SK-N-SH (cell line): ENCODE measurements around the gene SCN11A. TPM values are rescaled to one million over a fixed set of nuclear protein-coding genes. Genes with fewer than 3 reads are reported as not detected.

Experiments used
- CTCF ChIA-PET: fragments of 300-600, 350-600 bp; formaldehyde crosslinking; extraction: SDS; loops from one replicate; lab custom pipeline; 2021; lab: Yijun Ruan, JAX
- POLR2A ChIA-PET: fragments of 350-600 bp; sonication (Branson Sonifier 250); formaldehyde crosslinking; extraction: SDS; loops from one replicate; lab custom pipeline; 2020; ENCODE audit warnings: antibody characterized with exemption, inconsistent platforms; lab: Yijun Ruan, JAX
- DNase-seq: peaks from one replicate; pipeline ENCODE4 v3.0.0; 2012
- H2AFZ ChIP-seq: fragments of 200-600 bp; sonication (generic); 2 replicates; pipeline ENCODE4 v1.8.1; 2016; ENCODE audit warnings: antibody characterized with exemption, mild to moderate bottlenecking, low read depth
- H3F3A ChIP-seq: fragments of 200-600 bp; sonication (generic); replicated peaks from 2 replicates; pipeline ENCODE3; 2016; ENCODE audit warnings: antibody characterized with exemption, mild to moderate bottlenecking; ENCODE audit not compliant: insufficient read depth
- H3K27ac ChIP-seq, 2 experiments: fragments of 200-500 bp in 1 of 2; fragments of 200-600 bp in 1 of 2; sonication (Bioruptor generic) in 1 of 2; sonication (generic), shearing (Covaris generic) in 1 of 2; 2 replicates each; pipeline versions ENCODE4 v1.5.1 to v1.6.1; 2014 to 2016; ENCODE audit warnings: low read depth in 2 of 2, inconsistent platforms in 1 of 2, low read length in 1 of 2, mild to moderate bottlenecking in 1 of 2, mixed read lengths in 1 of 2
- H3K27me3 ChIP-seq: fragments of 200-600 bp; sonication (generic), shearing (Covaris generic); 2 replicates; pipeline ENCODE4 v1.6.1; 2016; ENCODE audit warnings: mixed run types; ENCODE audit not compliant: insufficient read depth
- H3K36me3 ChIP-seq, 2 experiments: fragments of 200-500 bp in 1 of 2; fragments of 200-600 bp in 1 of 2; sonication (Bioruptor generic) in 1 of 2; sonication (generic) in 1 of 2; replicated peaks in 1 of 2; 2 replicates each; pipeline versions ENCODE3 to v1.5.1; 2014 to 2016; ENCODE audit warnings: low read length in 1 of 2, mild to moderate bottlenecking in 1 of 2; ENCODE audit not compliant: insufficient read depth in 2 of 2, control insufficient read depth in 1 of 2
- H3K4me1 ChIP-seq, 2 experiments: fragments of 200-500 bp in 1 of 2; fragments of 200-600 bp in 1 of 2; sonication (Bioruptor generic) in 1 of 2; sonication (generic), shearing (Covaris generic) in 1 of 2; 2 replicates each; pipeline versions ENCODE4 v1.5.1 to v1.6.1; 2014 to 2016; ENCODE audit warnings: low read depth in 1 of 2, low read length in 1 of 2, mixed run types in 1 of 2; ENCODE audit not compliant: insufficient read depth in 2 of 2, control insufficient read depth in 1 of 2
- H3K4me2 ChIP-seq: fragments of 200-600 bp; sonication (generic), shearing (Covaris generic); 2 replicates; pipeline ENCODE4 v1.6.1; 2017; ENCODE audit warnings: mixed run types
- H3K4me3 ChIP-seq, 2 experiments: fragments of 200-500 bp in 1 of 2; fragments of 200-600 bp in 1 of 2; sonication (Bioruptor generic) in 1 of 2; sonication (generic), shearing (Covaris generic) in 1 of 2; 2 replicates each; pipeline versions ENCODE4 v1.5.1 to v1.8.1; 2014 to 2016; ENCODE audit warnings: low read depth in 2 of 2, inconsistent platforms in 1 of 2, low read length in 1 of 2, mild to moderate bottlenecking in 1 of 2, mixed read lengths in 1 of 2, moderate library complexity in 1 of 2
- H3K79me2 ChIP-seq: fragments of 200-600 bp; sonication (generic); 2 replicates; pipeline ENCODE4 v1.8.1; 2017; ENCODE audit warnings: mild to moderate bottlenecking; ENCODE audit not compliant: insufficient read depth
- H3K9ac ChIP-seq: fragments of 200-600 bp; sonication (generic); 2 replicates; pipeline ENCODE4 v1.6.1; 2017; ENCODE audit warnings: mixed run types
- H3K9me2 ChIP-seq: fragments of 200-600 bp; sonication (generic); 2 replicates; pipeline ENCODE4 v1.6.1; 2017; ENCODE audit warnings: mixed run types
- H3K9me3 ChIP-seq: fragments of 200-600 bp; sonication (generic); 2 replicates; pipeline ENCODE4 v1.6.1; 2017; ENCODE audit warnings: mixed run types, mild to moderate bottlenecking, moderate library complexity
- H4K20me1 ChIP-seq: fragments of 200-600 bp; sonication (generic); 2 replicates; pipeline ENCODE4 v1.6.1; 2017; ENCODE audit warnings: mild to moderate bottlenecking, mixed run types; ENCODE audit not compliant: insufficient read depth
- CHD2 ChIP-seq: fragments of 150-350 bp; IDR thresholded peaks from 2 replicates; pipeline ENCODE4 v1.6.1; 2018; ENCODE audit warnings: low read length; ENCODE audit not compliant: partially characterized antibody
- EP300 ChIP-seq, 2 experiments: IDR thresholded peaks; 2 replicates each; pipeline versions ENCODE4 v1.4.0 to v1.6.1; 2012; ENCODE audit warnings: borderline replicate concordance in 1 of 2, low read depth in 1 of 2, low read length in 1 of 2
- FOSL2 ChIP-seq: IDR thresholded peaks from 2 replicates; pipeline ENCODE4 v1.4.0; 2012; ENCODE audit warnings: low read depth, mild to moderate bottlenecking, moderate library complexity, borderline replicate concordance
- FOXJ3 ChIP-seq: sonication (generic); formaldehyde crosslinking; IDR thresholded peaks from 2 replicates; pipeline ENCODE4 v1.5.1; 2020; ENCODE audit warnings: mild to moderate bottlenecking, missing genetic modification reagents
- GATA2 ChIP-seq: sonication (generic); formaldehyde crosslinking; IDR thresholded peaks from 2 replicates; pipeline ENCODE4 v1.5.0; 2020; ENCODE audit warnings: mild to moderate bottlenecking, missing genetic modification reagents
- MEF2A ChIP-seq: IDR thresholded peaks from 2 replicates; pipeline ENCODE4 v1.4.0; 2012; ENCODE audit warnings: low read depth, borderline replicate concordance
- MXI1 ChIP-seq: IDR thresholded peaks from 2 replicates; pipeline ENCODE4 v1.6.1; 2012; ENCODE audit warnings: mild to moderate bottlenecking, low read depth, low read length, improper control_type of control experiment
- POLR2AphosphoS5 ChIP-seq: IDR thresholded peaks from 2 replicates; pipeline ENCODE4 v1.6.1; 2012; ENCODE audit warnings: low read depth, low read length
- SIN3A ChIP-seq: IDR thresholded peaks from 2 replicates; pipeline ENCODE4 v1.6.1; 2012; ENCODE audit warnings: low read depth, mild to moderate bottlenecking, low read length, moderate library complexity, borderline replicate concordance
- TEAD4 ChIP-seq: IDR thresholded peaks from 2 replicates; pipeline ENCODE4 v1.4.0; 2012; ENCODE audit warnings: mild to moderate bottlenecking, borderline replicate concordance; ENCODE audit not compliant: insufficient read depth
- YY1 ChIP-seq: IDR thresholded peaks from 2 replicates; pipeline ENCODE4 v1.4.0; 2012; ENCODE audit warnings: low read depth, mild to moderate bottlenecking
- WGBS: methylation state at CpG from one replicate; pipeline ENCODE4 v1.1.6; 2017; ENCODE audit warnings: low lambda C conversion rate; 5-methylcytosine and 5-hydroxymethylcytosine counted together
- polyA plus RNA-seq, 3 experiments: library from polyadenylated mRNA; depleted of rRNA; stranded (reverse); fragments of >200 nt; gene quantifications; 2 replicates each; pipeline ENCODE4 v1.2.3, GENCODE V29; 2012
- TF ChIP-seq, protein P1 (sequence below): IDR thresholded peaks from 2 replicates; pipeline ENCODE4 v1.4.0; 2012; ENCODE audit warnings: low read depth, borderline replicate concordance
- TF ChIP-seq, protein P2 (sequence below): IDR thresholded peaks from 2 replicates; pipeline ENCODE4; 2012
- TF ChIP-seq, protein P3 (sequence below): IDR thresholded peaks from 2 replicates; pipeline ENCODE4 v1.6.1; 2012; ENCODE audit warnings: mild to moderate bottlenecking, low read depth, low read length, moderate library complexity
- TF ChIP-seq, protein P4 (sequence below): fragments of 150-350 bp; IDR thresholded peaks from 2 replicates; pipeline ENCODE4 v1.6.1; 2017; ENCODE audit warnings: antibody characterized with exemption, low read length, low read depth, borderline replicate concordance
- TF ChIP-seq, protein P5 (sequence below): IDR thresholded peaks from 2 replicates; pipeline ENCODE4 v1.4.0; 2012; ENCODE audit warnings: low read depth, borderline replicate concordance

SCN11A gene
- polyA plus RNA-seq, 1 of the 3 experiments (the other 2 are of a cell fraction) = 0.02 TPM

DNA sequence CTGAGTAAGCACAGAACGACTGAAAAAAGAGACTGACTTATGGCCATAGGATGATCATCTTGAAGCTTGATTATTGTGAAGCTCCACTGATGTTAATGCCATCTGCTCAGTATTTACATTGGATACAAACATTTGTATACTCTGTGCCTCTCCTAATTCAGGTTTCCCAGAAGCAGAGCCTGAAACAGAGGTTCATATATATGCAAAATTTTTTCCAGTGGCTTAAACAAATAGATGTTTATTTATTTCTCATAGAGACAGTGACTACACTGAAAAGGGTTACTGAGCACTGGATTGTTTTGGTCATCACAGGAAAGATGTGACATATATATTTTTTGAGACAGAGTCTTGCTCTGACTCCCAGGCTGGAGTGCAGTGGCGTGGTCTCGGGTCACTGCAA, 36.3 kb downstream of the SCN11A start:
- POLR2A ChIA-PET = no interaction called here
- no peaks in the 10 kb centered on the region for H3K9me3 ChIP-seq
- H4K20me1 ChIP-seq = no peaks in the 10 kb centered on the region
- no peak overlapping the region for H3K27ac ChIP-seq
- H3K79me2 ChIP-seq = no peaks in the 10 kb centered on the region
- no peak for DNase-seq
- H3K4me3 ChIP-seq = no peak overlapping the region
- 55% methylated on average over 3 of the region's 3 CpGs for WGBS
- H3K9ac ChIP-seq = no peak overlapping the region
- H3K4me1 ChIP-seq = no peaks in the 10 kb centered on the region
- no peak overlapping the region for H2AFZ ChIP-seq
- no peaks in the 10 kb centered on the region for H3K36me3 ChIP-seq
- no peaks in the 10 kb centered on the region for H3F3A ChIP-seq
- CTCF ChIA-PET = interaction anchor here (1.2 to 2.3 kb wide), 2 partner anchors 15 to 330 kb away, joined by 3 to 12 read pairs; no protein-coding TSS in a partner anchor
- no peaks in the 10 kb centered on the region; the same call in 1 of the 2 replicates for H3K27me3 ChIP-seq
- no peak overlapping the region for H3K4me2 ChIP-seq
- H3K9me2 ChIP-seq = no peaks in the 10 kb centered on the region
- TF ChIP-seq, protein P1, sequence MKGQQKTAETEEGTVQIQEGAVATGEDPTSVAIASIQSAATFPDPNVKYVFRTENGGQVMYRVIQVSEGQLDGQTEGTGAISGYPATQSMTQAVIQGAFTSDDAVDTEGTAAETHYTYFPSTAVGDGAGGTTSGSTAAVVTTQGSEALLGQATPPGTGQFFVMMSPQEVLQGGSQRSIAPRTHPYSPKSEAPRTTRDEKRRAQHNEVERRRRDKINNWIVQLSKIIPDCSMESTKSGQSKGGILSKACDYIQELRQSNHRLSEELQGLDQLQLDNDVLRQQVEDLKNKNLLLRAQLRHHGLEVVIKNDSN = no peak
- TF ChIP-seq SIN3A (no peak), GATA2 (CRISPR knock-in tag) (no peak), YY1 (no peak), FOSL2 (no peak), POLR2AphosphoS5 (no peak), TEAD4 (no peak), CHD2 (no peak), MEF2A (no peak), MXI1 (no peak)
- TF ChIP-seq, protein P2, sequence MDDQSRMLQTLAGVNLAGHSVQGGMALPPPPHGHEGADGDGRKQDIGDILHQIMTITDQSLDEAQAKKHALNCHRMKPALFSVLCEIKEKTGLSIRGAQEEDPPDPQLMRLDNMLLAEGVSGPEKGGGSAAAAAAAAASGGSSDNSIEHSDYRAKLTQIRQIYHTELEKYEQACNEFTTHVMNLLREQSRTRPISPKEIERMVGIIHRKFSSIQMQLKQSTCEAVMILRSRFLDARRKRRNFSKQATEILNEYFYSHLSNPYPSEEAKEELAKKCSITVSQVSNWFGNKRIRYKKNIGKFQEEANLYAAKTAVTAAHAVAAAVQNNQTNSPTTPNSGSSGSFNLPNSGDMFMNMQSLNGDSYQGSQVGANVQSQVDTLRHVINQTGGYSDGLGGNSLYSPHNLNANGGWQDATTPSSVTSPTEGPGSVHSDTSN = no peak

DNA sequence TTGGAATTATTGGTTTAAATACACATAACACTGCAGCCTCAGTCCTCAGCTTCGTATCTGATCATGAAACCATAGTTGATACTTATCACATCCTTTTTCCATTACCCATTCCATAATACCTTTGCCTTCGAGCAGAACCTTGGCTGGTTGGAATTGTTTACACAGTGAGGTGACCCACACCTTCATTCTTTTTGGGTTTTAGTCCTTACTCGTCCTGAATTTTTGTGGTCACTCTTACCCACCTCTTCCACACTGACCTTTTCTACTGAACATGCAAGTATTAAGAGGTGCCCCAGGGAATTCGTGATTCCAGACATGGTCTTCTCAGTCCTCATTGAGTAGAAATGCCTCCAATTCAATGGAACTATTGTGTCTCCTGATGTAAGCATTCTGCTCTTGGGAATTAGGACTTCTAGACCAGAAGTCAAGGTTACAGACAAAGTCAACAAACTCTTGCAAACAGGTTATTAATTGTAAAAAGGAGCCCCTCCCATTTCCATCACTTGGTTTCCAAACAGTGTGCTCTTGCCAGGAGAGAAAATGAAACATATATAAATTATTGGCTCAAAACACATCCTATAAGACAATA, 37.7 kb downstream of the SCN11A start:
- no peak for DNase-seq
- 7% methylated on average over 4 of the region's 4 CpGs for WGBS
- no peak overlapping the region for H3K9ac ChIP-seq
- no peaks in the 10 kb centered on the region for H3K27me3 ChIP-seq
- ChIA-PET POLR2A (no interaction called here), CTCF (interaction anchor here (0.8 kb wide), 1 partner anchor 14 kb away, joined by 3 read pairs; no protein-coding TSS in a partner anchor)
- no peaks in the 10 kb centered on the region for H3F3A ChIP-seq
- no peak overlapping the region for H3K4me3 ChIP-seq
- H3K36me3 ChIP-seq = no peaks in the 10 kb centered on the region
- H3K4me2 ChIP-seq = no peak overlapping the region
- H2AFZ ChIP-seq = no peak overlapping the region
- no peaks in the 10 kb centered on the region for H4K20me1 ChIP-seq
- H3K4me1 ChIP-seq = no peaks in the 10 kb centered on the region
- no peak overlapping the region for H3K27ac ChIP-seq
- no peaks in the 10 kb centered on the region for H3K9me3 ChIP-seq
- no peaks in the 10 kb centered on the region for H3K79me2 ChIP-seq
- H3K9me2 ChIP-seq = no peaks in the 10 kb centered on the region
- TF ChIP-seq, protein P3, sequence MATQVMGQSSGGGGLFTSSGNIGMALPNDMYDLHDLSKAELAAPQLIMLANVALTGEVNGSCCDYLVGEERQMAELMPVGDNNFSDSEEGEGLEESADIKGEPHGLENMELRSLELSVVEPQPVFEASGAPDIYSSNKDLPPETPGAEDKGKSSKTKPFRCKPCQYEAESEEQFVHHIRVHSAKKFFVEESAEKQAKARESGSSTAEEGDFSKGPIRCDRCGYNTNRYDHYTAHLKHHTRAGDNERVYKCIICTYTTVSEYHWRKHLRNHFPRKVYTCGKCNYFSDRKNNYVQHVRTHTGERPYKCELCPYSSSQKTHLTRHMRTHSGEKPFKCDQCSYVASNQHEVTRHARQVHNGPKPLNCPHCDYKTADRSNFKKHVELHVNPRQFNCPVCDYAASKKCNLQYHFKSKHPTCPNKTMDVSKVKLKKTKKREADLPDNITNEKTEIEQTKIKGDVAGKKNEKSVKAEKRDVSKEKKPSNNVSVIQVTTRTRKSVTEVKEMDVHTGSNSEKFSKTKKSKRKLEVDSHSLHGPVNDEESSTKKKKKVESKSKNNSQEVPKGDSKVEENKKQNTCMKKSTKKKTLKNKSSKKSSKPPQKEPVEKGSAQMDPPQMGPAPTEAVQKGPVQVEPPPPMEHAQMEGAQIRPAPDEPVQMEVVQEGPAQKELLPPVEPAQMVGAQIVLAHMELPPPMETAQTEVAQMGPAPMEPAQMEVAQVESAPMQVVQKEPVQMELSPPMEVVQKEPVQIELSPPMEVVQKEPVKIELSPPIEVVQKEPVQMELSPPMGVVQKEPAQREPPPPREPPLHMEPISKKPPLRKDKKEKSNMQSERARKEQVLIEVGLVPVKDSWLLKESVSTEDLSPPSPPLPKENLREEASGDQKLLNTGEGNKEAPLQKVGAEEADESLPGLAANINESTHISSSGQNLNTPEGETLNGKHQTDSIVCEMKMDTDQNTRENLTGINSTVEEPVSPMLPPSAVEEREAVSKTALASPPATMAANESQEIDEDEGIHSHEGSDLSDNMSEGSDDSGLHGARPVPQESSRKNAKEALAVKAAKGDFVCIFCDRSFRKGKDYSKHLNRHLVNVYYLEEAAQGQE = no peak
- TF ChIP-seq, protein P4, sequence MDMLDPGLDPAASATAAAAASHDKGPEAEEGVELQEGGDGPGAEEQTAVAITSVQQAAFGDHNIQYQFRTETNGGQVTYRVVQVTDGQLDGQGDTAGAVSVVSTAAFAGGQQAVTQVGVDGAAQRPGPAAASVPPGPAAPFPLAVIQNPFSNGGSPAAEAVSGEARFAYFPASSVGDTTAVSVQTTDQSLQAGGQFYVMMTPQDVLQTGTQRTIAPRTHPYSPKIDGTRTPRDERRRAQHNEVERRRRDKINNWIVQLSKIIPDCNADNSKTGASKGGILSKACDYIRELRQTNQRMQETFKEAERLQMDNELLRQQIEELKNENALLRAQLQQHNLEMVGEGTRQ = no peak
- TF ChIP-seq CHD2 = no peak
- TF ChIP-seq, protein P5, sequence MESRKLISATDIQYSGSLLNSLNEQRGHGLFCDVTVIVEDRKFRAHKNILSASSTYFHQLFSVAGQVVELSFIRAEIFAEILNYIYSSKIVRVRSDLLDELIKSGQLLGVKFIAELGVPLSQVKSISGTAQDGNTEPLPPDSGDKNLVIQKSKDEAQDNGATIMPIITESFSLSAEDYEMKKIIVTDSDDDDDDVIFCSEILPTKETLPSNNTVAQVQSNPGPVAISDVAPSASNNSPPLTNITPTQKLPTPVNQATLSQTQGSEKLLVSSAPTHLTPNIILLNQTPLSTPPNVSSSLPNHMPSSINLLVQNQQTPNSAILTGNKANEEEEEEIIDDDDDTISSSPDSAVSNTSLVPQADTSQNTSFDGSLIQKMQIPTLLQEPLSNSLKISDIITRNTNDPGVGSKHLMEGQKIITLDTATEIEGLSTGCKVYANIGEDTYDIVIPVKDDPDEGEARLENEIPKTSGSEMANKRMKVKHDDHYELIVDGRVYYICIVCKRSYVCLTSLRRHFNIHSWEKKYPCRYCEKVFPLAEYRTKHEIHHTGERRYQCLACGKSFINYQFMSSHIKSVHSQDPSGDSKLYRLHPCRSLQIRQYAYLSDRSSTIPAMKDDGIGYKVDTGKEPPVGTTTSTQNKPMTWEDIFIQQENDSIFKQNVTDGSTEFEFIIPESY = no peak
- no peak for TF ChIP-seq TEAD4
- TF ChIP-seq FOXJ3 (CRISPR knock-in tag) = no peak
- no peak for TF ChIP-seq GATA2 (CRISPR knock-in tag)
- TF ChIP-seq FOSL2 = no peak
- no peak for TF ChIP-seq YY1
- no peak for TF ChIP-seq EP300 (IDR thresholded peaks at IDR 0.05; ENCODE audit: borderline replicate concordance in 1 of 2, low read depth in 1 of 2, low read length in 1 of 2)
- TF ChIP-seq, protein P1 = no peak
- no peak for TF ChIP-seq SIN3A
